HG03060 (cell line): ENCODE data around the gene PAFAH1B2.

Source experiments
- ATAC-seq: cut with Tn5 transposase; IDR thresholded peaks from one replicate; pipeline ENCODE4 v1.9.1; 2021; ENCODE audit warnings: low read depth, moderate number of reproducible peaks; ENCODE audit not compliant: unreplicated experiment

PAFAH1B2 gene

GRCh38 chr11:117219455-117219854 is 75.4 kb downstream of the PAFAH1B2 start:
- ATAC-seq, result no peak

- no peak for ATAC-seq
Measured at GRCh38 chr11:117219995-117220394, 75.9 kb downstream of the PAFAH1B2 start.

GRCh38 chr11:117220568-117220967 is 76.5 kb downstream of the PAFAH1B2 start:
- no peak for ATAC-seq

- ATAC-seq, result no peak
Measured at GRCh38 chr11:117220999-117221774, 77.1 kb downstream of the PAFAH1B2 start.

- ATAC-seq, result no peak
Measured at GRCh38 chr11:117221775-117222517, 77.9 kb downstream of the PAFAH1B2 start.

GRCh38 chr11:117222991-117223740 is 79.1 kb downstream of the PAFAH1B2 start:
- no peak for ATAC-seq

GRCh38 chr11:117223741-117224689 is 79.9 kb downstream of the PAFAH1B2 start:
- ATAC-seq, result no peak

GRCh38 chr11:117225553-117226170 is 81.6 kb downstream of the PAFAH1B2 start:
- no peak for ATAC-seq
